ENCODE data around the gene CLSTN1.

Gene CLSTN1

GRCh38 chr1:9823943-9824701, at the start of gene CLSTN1:
CLSTN1 (minus strand) TSS chr1:9823965; CDS start chr1:9823733, 232 bp downstream.
- DNase-seq, result peak; percentile 99

DNA sequence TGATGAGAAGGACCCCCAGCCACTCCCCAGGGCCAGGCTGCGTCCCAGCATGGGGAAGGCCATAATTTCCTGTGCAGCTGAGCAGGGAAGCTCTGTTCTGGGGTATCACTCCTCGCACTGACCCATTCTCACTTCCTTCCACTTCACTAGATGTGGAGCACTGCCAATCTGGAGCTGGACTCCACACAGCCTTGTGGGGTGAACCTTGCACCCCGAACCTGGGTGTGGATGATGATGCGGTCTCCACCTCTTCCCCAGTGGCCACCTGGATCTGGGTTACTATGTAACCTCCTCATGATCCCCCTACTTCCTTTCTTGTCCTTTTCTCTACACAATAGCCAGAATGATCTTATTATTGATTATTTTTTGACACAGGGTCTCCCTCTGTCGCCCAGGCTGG, 49.6 kb upstream of the CLSTN1 start:
- DNase-seq, result no peak

- DNase-seq, result no peak
Measured at GRCh38 chr1:9872430-9873165, 48.8 kb upstream of the CLSTN1 start.

DNA sequence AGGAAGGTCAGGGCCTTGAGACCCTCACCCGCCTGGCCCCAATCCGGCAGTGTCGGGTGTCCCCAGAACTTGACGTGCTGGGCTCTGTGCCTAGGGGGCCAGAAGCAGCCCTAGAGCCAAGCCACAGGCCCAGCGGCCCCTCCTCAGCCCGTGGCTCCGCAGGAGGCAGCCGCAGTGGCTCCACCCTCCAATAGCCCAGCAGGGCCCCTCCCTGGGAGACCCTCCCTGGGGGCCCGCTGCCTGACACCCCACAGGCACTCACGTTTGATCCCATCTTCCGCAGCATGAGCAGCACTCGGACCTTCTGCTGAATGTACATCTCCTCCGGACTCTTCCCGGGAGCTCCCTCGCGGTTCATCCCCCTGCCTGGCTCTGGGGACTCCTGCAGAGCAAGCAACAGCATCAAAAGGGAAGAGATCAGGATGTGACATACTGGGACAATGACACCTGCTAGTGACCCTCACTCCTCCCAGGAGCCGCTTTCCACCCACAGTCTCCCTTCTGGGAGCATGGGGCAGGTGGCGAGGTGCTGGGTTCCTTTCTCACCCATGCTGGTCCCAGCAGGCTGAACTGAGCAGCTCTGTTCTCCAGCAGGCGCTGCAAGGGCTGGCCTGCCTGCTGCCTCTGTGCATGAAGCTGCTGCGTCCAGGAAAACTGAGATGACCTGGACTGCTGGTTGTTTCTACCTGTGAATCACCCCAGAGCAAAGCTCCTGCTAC, 48.1 kb upstream of the CLSTN1 start:
- DNase-seq, result no peak

GRCh38 chr1:9871021-9871420, 47.3 kb upstream of the CLSTN1 start:
- DNase-seq, result no peak

DNA sequence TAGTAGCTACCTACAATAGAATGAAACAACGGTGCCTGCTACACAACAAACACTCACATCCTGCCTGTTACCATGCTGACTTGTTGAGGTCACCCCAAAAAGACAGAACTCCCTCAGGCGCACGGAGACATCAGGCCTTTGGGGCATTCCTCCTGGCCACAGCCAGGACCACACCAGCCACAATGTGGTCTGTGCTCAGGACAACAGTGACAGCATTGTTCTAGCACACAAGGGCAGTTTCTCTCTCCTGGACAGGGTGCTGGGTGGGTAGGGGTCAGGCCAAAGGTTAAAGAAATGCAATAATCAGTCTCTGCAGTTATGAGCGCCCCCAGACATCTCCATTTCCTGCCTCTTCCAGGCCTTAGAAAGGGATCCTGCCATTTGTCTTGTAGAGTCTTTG, 46.8 kb upstream of the CLSTN1 start:
- no peak for DNase-seq

DNA sequence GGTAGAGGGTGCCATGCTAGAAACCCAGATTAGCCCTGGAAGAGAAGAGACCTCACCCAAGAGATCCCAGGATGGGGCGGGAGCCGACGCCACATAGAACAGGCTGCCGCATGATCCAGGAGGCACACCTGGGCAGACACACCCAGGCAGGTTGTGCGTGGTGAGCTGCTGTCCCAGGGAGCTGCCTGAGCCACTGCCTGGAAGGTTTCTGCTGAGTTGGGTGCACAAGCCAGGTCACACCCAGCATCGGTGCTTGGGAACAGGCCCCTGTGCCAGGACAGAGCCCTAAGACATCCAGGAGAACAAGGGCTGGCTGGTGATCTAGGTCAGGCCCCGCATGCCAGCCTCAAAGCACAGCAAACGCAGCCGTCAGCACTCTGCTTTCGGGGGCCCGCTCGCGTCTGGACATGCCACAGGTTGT, 46.1 kb upstream of the CLSTN1 start:
- no peak for DNase-seq

DNA sequence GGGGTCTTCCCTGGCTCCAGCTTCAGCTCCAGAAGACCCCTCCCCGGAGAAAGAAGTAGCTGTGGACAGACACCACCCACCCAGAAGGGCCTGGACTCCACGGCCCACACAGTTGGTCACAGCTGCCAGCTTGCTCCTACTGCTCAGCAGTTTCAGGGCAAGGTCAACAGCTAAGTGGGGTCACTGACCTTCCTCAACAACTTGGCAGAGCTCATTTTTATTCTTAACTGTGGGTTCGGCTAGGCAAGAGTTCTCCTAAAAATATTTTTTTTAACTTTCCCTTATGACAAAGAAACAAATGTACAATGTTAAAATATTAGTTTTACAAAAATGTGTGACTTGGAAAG, 44.5 kb upstream of the CLSTN1 start:
- no peak for DNase-seq

GRCh38 chr1:9867408-9868243, 43.9 kb upstream of the CLSTN1 start:
- peak; percentile 76 for DNase-seq

GRCh38 chr1:9866836-9867235, 43.1 kb upstream of the CLSTN1 start:
- DNase-seq, result no peak

GRCh38 chr1:9865724-9866123, 42.0 kb upstream of the CLSTN1 start:
- DNase-seq, result no peak

- DNase-seq, result no peak
Measured at GRCh38 chr1:9863371-9863770, 39.6 kb upstream of the CLSTN1 start.

GRCh38 chr1:9861360-9861759, 37.6 kb upstream of the CLSTN1 start:
- DNase-seq, result no peak

GRCh38 chr1:9860887-9861286, 37.1 kb upstream of the CLSTN1 start:
- DNase-seq, result no peak

- DNase-seq, result no peak
Measured at GRCh38 chr1:9859281-9860014, 35.7 kb upstream of the CLSTN1 start.

GRCh38 chr1:9858293-9859035, 34.7 kb upstream of the CLSTN1 start:
- no peak for DNase-seq

DNA sequence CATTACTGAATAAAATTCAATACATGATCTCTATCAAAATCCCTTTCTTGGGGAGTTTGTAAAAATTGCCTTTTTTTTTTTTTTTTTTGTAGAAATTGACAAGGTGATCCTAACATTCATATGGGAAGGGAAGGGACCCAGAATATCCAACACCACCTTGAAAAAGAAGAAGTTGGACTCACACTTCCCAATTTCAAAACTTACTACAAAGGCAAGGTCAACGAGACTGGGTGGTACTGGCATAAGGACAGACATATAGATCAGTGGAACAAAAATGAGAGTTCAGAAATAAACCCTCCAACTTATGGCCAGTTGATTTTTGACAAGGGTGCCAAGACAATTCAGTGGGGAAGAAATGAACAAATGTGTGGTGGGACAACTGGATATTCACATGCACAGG, 31.4 kb upstream of the CLSTN1 start:
- no peak for DNase-seq

GRCh38 chr1:9853249-9853595, 29.5 kb upstream of the CLSTN1 start:
- no peak for DNase-seq

GRCh38 chr1:9852410-9853248, 28.9 kb upstream of the CLSTN1 start:
- peak; percentile 52 for DNase-seq

GRCh38 chr1:9852004-9852403, 28.2 kb upstream of the CLSTN1 start:
- DNase-seq, result no peak

Data from NCI-H510A (cell line).